NB4 (cell line): ENCODE measurements around the gene PURB.

Experiments used
- DNase-seq: peaks from one replicate; pipeline ENCODE4 v3.0.0; 2010; ENCODE audit warnings: low read depth
- H3K4me3 ChIP-seq: one replicate; pipeline ENCODE4 v1.5.1; 2011; ENCODE audit warnings: mild to moderate bottlenecking, low read depth, low read length, moderate library complexity
- MYC ChIP-seq: IDR thresholded peaks from 2 replicates; pipeline ENCODE4 v1.6.1; 2011; ENCODE audit warnings: low read depth, low read length
- POLR2A ChIP-seq: IDR thresholded peaks from 2 replicates; pipeline ENCODE4 v1.6.1; 2011; ENCODE audit warnings: mild to moderate bottlenecking; ENCODE audit not compliant: insufficient read length; ENCODE audit errors: extremely low read depth
- TF ChIP-seq, protein P1 (sequence below): IDR thresholded peaks from 2 replicates; pipeline ENCODE4 v1.6.1; 2011; ENCODE audit warnings: low read depth, low read length
- TF ChIP-seq, protein P2 (sequence below): IDR thresholded peaks from one replicate; pipeline ENCODE4 v1.5.1; 2012; ENCODE audit warnings: low read depth, low read length

The PURB gene

DNA sequence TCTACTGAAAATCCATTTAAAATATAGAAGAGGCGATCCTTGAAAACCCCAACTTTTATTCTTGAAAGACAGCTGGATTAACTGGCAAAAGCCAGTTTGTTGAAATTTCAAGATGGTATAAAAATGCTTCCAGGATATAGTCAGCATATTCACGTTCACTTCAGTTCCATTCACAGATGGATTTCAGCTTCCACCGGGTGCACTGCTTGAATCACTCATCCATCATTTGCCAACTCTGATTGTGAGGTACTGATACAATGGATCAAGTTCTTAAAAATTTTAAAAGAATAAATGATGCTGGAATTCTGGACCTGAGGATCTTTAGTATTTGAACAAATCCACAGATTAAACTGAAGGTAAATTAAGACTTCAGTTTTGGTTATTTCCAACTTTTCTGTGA is 2.4 kb downstream of the PURB start:
- TF ChIP-seq POLR2A (no peak), MYC (no peak)
- TF ChIP-seq, protein P1, sequence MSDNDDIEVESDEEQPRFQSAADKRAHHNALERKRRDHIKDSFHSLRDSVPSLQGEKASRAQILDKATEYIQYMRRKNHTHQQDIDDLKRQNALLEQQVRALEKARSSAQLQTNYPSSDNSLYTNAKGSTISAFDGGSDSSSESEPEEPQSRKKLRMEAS = no peak
- TF ChIP-seq, protein P2, sequence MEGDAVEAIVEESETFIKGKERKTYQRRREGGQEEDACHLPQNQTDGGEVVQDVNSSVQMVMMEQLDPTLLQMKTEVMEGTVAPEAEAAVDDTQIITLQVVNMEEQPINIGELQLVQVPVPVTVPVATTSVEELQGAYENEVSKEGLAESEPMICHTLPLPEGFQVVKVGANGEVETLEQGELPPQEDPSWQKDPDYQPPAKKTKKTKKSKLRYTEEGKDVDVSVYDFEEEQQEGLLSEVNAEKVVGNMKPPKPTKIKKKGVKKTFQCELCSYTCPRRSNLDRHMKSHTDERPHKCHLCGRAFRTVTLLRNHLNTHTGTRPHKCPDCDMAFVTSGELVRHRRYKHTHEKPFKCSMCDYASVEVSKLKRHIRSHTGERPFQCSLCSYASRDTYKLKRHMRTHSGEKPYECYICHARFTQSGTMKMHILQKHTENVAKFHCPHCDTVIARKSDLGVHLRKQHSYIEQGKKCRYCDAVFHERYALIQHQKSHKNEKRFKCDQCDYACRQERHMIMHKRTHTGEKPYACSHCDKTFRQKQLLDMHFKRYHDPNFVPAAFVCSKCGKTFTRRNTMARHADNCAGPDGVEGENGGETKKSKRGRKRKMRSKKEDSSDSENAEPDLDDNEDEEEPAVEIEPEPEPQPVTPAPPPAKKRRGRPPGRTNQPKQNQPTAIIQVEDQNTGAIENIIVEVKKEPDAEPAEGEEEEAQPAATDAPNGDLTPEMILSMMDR = no peak
- DNase-seq = peak; percentile 19
- peak overlapping the region; percentile 83 for H3K4me3 ChIP-seq

DNA sequence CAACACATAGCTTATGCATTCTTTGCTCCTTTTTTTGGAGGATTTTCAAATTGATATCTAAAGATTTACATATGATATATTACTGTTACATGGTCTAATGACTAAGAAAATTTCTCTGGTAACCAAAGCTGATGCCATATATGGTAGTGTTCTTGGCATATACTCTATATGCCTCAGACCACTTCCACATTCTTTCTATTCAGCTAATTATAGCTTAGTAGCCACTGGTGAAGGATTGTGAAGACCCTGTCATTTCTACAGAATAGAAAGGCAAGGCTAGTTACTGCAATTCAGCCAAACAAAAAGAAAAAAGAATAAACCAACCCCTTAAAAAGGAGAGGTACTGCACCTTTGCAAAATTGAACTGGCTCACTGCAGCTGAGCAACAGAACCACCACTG is 3.7 kb downstream of the PURB start:
- H3K4me3 ChIP-seq = peak overlapping the region; percentile 83
- peak; percentile 74 for DNase-seq
- TF ChIP-seq, protein P2 = no peak
- TF ChIP-seq MYC (no peak), POLR2A (no peak)
- TF ChIP-seq, protein P1 = no peak

DNA sequence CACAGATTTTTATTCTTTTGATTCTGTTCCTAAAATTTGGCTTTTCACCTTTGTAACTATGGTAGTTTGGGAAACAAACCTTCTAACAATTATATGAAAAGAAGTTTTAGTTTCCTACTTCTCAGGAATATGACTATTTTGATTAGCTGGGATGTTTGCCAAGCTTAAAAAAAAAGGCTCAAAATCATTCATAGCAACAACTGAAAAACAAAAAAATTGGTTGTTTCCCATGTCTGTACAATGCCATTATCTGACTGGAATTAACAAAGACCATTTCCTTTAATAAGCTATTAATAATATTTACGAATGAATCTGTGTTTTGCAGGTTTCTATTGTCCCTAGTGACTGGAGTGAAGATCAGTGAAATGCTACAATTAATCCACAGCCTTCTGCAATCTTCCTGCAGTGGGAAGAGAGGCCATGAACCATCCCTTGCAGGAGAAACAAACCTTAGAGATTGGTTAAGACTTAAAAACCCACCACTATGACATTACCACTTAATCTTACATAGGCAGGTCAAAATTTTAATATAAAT is 4.2 kb downstream of the PURB start:
- TF ChIP-seq MYC (no peak), POLR2A (no peak)
- TF ChIP-seq, protein P2 = no peak
- TF ChIP-seq, protein P1 = no peak
- H3K4me3 ChIP-seq = peak overlapping the region; percentile 83
- peak; percentile 20 for DNase-seq

DNA sequence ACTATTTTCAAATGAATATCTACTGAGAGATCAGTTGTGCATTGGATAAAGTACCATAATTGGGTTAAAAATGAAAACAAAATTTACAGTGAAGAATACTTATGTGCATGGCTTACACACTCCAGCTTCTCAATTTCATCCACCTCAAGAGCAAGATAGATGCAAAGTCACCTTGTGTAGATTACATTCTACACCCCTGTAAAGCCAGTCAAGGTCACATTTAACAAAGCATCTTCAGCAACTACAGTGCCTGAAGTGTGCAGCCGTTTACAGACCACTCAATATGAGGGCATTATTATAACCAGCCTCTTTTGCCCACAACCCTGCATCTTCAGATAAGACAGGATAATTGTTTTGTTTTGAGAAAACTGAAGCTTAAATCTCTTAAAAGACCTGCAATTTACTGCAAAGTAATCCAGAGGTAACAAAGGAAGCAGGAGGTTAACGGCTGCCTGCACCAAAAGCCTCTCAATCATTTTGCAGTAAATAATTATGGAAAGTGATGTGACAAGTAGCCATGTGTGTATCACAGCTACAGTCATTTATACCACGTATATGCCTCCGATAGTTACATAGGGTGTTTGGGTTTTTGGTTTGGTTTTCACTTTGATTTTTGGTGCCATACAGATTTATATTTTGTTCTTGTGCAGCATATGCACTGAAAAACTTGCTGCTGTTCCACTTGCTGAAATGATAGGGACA is 4.9 kb downstream of the PURB start:
- H3K4me3 ChIP-seq = peak overlapping the region; percentile 83
- DNase-seq = no peak
- TF ChIP-seq, protein P1 = no peak
- TF ChIP-seq, protein P2 = no peak
- TF ChIP-seq POLR2A = no peak
- no peak for TF ChIP-seq MYC

DNA sequence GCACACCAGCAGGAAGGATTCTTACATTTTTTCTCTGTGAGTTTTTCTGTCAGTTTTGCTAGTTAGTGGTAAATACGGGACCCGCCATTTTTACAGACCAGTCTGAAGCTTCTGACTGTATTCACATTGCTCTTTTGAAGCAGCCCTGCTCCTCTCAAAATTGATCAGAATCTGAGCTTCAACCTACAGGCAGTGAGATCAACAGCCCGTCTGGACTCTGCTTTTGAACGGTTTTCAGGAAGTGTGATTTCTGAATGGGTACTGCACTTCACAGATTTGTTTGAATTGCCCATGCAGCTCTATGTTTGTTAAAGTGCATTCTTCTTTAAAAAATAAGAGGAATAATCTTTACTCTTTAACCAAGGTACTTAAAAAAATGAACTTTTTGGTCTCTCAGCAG is 8.9 kb downstream of the PURB start:
- H3K4me3 ChIP-seq = no peak overlapping the region
- DNase-seq = no peak
- TF ChIP-seq, protein P2 = no peak
- TF ChIP-seq MYC (no peak), POLR2A (no peak)
- TF ChIP-seq, protein P1 = no peak
